ENCODE data around the gene NEK10. TPM values are rescaled to one million over a fixed set of nuclear protein-coding genes. Genes with fewer than 3 reads are reported as not detected.
A peak's percentile ranks its signal among the peaks of the same experiment; 100 is the strongest.

The NEK10 gene
- total RNA-seq, 2 experiments from 2014 or later, result 0.28 to 1.3 TPM

DNA sequence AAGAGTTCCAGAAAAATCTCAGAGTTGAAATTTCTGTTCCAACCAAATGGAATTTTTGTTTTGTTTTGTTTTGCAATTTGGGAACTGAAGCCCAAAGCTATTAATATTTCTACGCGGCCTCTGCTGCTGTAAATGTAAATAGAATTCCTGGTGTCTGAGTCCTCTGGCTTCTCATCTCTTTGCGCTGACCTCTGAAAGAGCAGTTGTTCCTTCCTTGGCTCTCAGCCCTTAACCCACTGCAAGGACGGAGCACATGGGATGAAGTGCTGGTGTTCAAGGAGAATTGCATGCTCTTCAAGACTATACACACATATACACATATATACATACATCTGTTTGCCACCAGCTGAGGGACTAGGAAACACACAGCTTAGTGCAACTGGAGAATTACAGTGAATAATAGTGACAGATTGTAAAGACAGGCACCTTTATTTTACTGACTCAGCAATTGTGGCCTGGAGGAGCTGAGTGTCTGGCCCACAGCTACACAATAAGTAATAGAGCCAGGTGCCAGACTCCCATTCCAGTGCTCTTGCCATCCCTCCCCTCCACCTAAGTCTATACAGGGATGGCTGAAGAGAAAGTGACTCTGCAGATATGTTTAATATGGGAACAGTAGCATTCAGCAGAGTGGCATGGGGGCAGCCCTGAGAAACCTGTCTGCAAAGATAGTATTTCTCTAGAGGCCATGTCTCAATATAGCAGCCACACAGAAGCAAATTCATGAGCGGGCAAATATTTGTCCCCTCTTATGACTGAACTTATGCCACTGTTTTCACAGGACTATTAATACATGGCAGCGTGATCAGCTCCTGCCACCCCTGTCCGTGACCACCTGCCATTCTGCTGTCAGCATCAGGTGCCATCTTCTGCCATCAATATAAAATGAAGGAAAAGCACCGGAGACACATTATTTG is 42.3 kb downstream of the NEK10 start:
- H3K27ac ChIP-seq (ENCODE audit: low read depth, low read length, poor library complexity, severe bottlenecking), result no peak overlapping the region
- ChIA-PET CTCF (ENCODE audit: unreplicated experiment) (no interaction called here), POLR2A (interaction anchor here (1.0 kb wide), 1 partner anchor 9 kb away, joined by 4 read pairs; no protein-coding TSS in a partner anchor)
- no peak for DNase-seq (ENCODE audit: low spot score)
- H2AFZ ChIP-seq (ENCODE audit: low read length), result no peak overlapping the region
- no peaks in the 10 kb centered on the region for H3K9me3 ChIP-seq (ENCODE audit: low read length)
- no peaks in the 10 kb centered on the region for H3K79me2 ChIP-seq (ENCODE audit: insufficient read depth, low read depth, low read length)
- no peak overlapping the region for H3K4me3 ChIP-seq (ENCODE audit: low read depth, low read length, poor library complexity, severe bottlenecking)
- no peaks in the 10 kb centered on the region for H4K20me1 ChIP-seq (ENCODE audit: insufficient read depth, low read length)
- no peak overlapping the region for H3K4me2 ChIP-seq (ENCODE audit: low read length)
- no peaks in the 10 kb centered on the region for H3K36me3 ChIP-seq (ENCODE audit: insufficient read depth, low read length)
- TF ChIP-seq, protein P1, sequence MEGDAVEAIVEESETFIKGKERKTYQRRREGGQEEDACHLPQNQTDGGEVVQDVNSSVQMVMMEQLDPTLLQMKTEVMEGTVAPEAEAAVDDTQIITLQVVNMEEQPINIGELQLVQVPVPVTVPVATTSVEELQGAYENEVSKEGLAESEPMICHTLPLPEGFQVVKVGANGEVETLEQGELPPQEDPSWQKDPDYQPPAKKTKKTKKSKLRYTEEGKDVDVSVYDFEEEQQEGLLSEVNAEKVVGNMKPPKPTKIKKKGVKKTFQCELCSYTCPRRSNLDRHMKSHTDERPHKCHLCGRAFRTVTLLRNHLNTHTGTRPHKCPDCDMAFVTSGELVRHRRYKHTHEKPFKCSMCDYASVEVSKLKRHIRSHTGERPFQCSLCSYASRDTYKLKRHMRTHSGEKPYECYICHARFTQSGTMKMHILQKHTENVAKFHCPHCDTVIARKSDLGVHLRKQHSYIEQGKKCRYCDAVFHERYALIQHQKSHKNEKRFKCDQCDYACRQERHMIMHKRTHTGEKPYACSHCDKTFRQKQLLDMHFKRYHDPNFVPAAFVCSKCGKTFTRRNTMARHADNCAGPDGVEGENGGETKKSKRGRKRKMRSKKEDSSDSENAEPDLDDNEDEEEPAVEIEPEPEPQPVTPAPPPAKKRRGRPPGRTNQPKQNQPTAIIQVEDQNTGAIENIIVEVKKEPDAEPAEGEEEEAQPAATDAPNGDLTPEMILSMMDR (conservative IDR thresholded peaks at IDR 0.05; ENCODE audit: low read length), result no peak
- TF ChIP-seq EZH2phosphoT487 (IDR thresholded peaks at IDR 0.05; ENCODE audit: borderline replicate concordance, low read depth, low read length), result no peak
- no TSS peak for BruUV-seq (replicated peaks)
- H3K9me2 ChIP-seq (ENCODE audit: insufficient read depth, low read length), result no peaks in the 10 kb centered on the region; the same call in 1 of the 2 replicates
- intact Hi-C loops (cut with micrococcal nuclease; ENCODE audit: unreplicated experiment), result loop anchor here (1.0 kb wide), 1 partner anchor 29 kb away; no protein-coding TSS in a partner anchor
- H3K4me1 ChIP-seq (ENCODE audit: insufficient read depth, low read length, poor library complexity, severe bottlenecking), result no peaks in the 10 kb centered on the region

DNA sequence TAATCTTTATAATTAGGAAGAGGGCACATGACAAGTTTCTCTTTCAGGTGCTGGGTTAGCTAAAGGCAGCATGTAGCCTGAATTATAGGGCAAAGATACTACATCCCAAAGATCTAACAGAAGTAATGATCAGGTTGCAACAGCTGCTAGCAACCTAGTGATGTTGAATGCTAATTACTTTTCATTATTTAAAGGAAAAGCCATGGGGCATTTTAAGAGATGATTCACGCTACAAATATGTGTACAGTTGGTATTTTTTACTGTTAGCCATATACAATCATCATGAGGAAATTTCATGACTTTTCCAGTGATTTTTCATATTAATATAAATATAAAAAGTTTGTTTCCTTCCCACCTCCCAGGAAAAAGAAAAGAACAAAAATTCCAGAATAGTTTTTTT is 43.0 kb downstream of the NEK10 start:
- DNase-seq (ENCODE audit: low spot score), result no peak
- Histone ChIP-seq H3K27ac (ENCODE audit: low read depth, low read length, poor library complexity, severe bottlenecking) (no peak overlapping the region), H2AFZ (ENCODE audit: low read length) (no peak overlapping the region), H3K9me3 (ENCODE audit: low read length) (no peaks in the 10 kb centered on the region), H3K36me3 (ENCODE audit: insufficient read depth, low read length) (no peaks in the 10 kb centered on the region), H4K20me1 (ENCODE audit: insufficient read depth, low read length) (no peaks in the 10 kb centered on the region), H3K4me2 (ENCODE audit: low read length) (no peak overlapping the region), H3K4me3 (ENCODE audit: low read depth, low read length, poor library complexity, severe bottlenecking) (no peak overlapping the region), H3K4me1 (ENCODE audit: insufficient read depth, low read length, poor library complexity, severe bottlenecking) (no peaks in the 10 kb centered on the region), H3K79me2 (ENCODE audit: insufficient read depth, low read depth, low read length) (no peaks in the 10 kb centered on the region), H3K9me2 (ENCODE audit: insufficient read depth, low read length) (no peaks in the 10 kb centered on the region)
- TF ChIP-seq, protein P1 (conservative IDR thresholded peaks at IDR 0.05; ENCODE audit: low read length), result no peak
- TF ChIP-seq EZH2phosphoT487 (IDR thresholded peaks at IDR 0.05; ENCODE audit: borderline replicate concordance, low read depth, low read length), result no peak
- intact Hi-C loops (cut with micrococcal nuclease; ENCODE audit: unreplicated experiment), result no loop called here
- BruUV-seq (replicated peaks), result no TSS peak
- CTCF ChIA-PET (ENCODE audit: unreplicated experiment), result no interaction called here
- POLR2A ChIA-PET, result no interaction called here

DNA sequence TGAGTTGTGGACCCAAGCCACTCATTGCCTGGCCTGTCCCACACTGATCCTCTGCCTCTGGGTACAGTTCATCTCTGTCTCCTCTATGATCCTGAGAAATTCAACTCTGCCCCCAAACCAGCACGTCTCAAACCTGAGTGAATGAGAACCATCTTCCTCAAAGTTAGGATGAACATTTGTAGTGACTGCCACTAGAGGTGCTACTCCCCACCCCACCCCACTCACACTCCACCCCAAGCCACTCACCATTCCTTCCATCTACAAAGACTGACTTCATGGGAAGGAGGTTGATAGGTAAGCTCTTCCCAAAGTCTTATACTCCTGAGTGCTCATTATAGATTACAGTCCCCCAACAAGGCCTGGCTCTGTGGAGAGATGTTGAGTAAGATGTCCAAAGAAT is 43.8 kb downstream of the NEK10 start:
- POLR2A ChIA-PET, result interaction anchor here (0.5 kb wide), 2 partner anchors 340 to 1546 kb away, joined by 3 to 4 read pairs; no protein-coding TSS in a partner anchor
- CTCF ChIA-PET (ENCODE audit: unreplicated experiment), result no interaction called here
- no TSS peak for BruUV-seq (replicated peaks)
- Histone ChIP-seq H3K4me2 (ENCODE audit: low read length) (no peak overlapping the region), H3K27ac (ENCODE audit: low read depth, low read length, poor library complexity, severe bottlenecking) (no peak overlapping the region), H4K20me1 (ENCODE audit: insufficient read depth, low read length) (no peaks in the 10 kb centered on the region), H3K9me2 (ENCODE audit: insufficient read depth, low read length) (no peaks in the 10 kb centered on the region), H3K4me1 (ENCODE audit: insufficient read depth, low read length, poor library complexity, severe bottlenecking) (no peaks in the 10 kb centered on the region), H3K79me2 (ENCODE audit: insufficient read depth, low read depth, low read length) (no peaks in the 10 kb centered on the region), H3K9me3 (ENCODE audit: low read length) (no peaks in the 10 kb centered on the region), H3K4me3 (ENCODE audit: low read depth, low read length, poor library complexity, severe bottlenecking) (no peak overlapping the region), H3K36me3 (ENCODE audit: insufficient read depth, low read length) (no peaks in the 10 kb centered on the region), H2AFZ (ENCODE audit: low read length) (no peak overlapping the region)
- intact Hi-C loops (cut with micrococcal nuclease; ENCODE audit: unreplicated experiment), result no loop called here
- DNase-seq (ENCODE audit: low spot score), result no peak
- TF ChIP-seq EZH2phosphoT487 (IDR thresholded peaks at IDR 0.05; ENCODE audit: borderline replicate concordance, low read depth, low read length), result no peak
- TF ChIP-seq, protein P1 (conservative IDR thresholded peaks at IDR 0.05; ENCODE audit: low read length), result peak; percentile 38; the same call in 1 of the 2 replicates

All from OCI-LY7 (cell line).